ENCODE measurements around the gene EPB41L4A.

Gene EPB41L4A

GRCh38 chr5:112210430-112211005 is 208.6 kb downstream of the EPB41L4A start:
- no peaks in the 10 kb centered on the region for H3K9me3 ChIP-seq (ENCODE audit: control insufficient read depth, insufficient read depth, low read depth, low read length)
- no peak overlapping the region for H3K4me3 ChIP-seq (ENCODE audit: low read depth, low read length)
- ChIA-PET CTCF (interaction anchor here (0.6 to 3.3 kb wide), 10 partner anchors 11 to 638 kb away, joined by 3 to 30 read pairs (median 3); partner anchors contain the start of gene EPB41L4A), POLR2A (no interaction called here)
- 0 out of 2 replicates have a peak, but pooled peaks have one; percentile 28 for TF ChIP-seq ZNF692 (tag by site-specific recombination; IDR thresholded peaks at IDR 0.05)
- peak; percentile 21; the same call in 1 of the 2 replicates for TF ChIP-seq EGR2 (tag by site-specific recombination; IDR thresholded peaks at IDR 0.05; ENCODE audit: low read depth)
- no peak for TF ChIP-seq HOXD13 (CRISPR knock-in tag; IDR thresholded peaks at IDR 0.05; ENCODE audit: borderline replicate concordance)
- TF ChIP-seq ZFHX2 (tag by site-specific recombination; conservative IDR thresholded peaks at IDR 0.05), result no peak
- no peak for TF ChIP-seq ZNF677 (tag by site-specific recombination; IDR thresholded peaks at IDR 0.05)
- 0 out of 2 replicates have a peak, but pooled peaks have one; percentile 23 for TF ChIP-seq CTCF (tag by site-specific recombination; IDR thresholded peaks at IDR 0.05)
- TF ChIP-seq ZNF654 (tag by site-specific recombination; IDR thresholded peaks at IDR 0.05; ENCODE audit: low read depth), result peak; percentile 41
- TF ChIP-seq ZBTB49 (tag by site-specific recombination; IDR thresholded peaks at IDR 0.05; ENCODE audit: low read depth), result no peak
- no peak for TF ChIP-seq PRDM4 (tag by site-specific recombination; IDR thresholded peaks at IDR 0.05)
- TF ChIP-seq ZEB2 (tag by site-specific recombination; IDR thresholded peaks at IDR 0.05), result peak; percentile 24; the same call in 1 of the 2 replicates
- TF ChIP-seq ZNF175 (tag by site-specific recombination; IDR thresholded peaks at IDR 0.05), result no peak
- no peak for TF ChIP-seq ZNF768 (tag by site-specific recombination; IDR thresholded peaks at IDR 0.05)
- no peaks in the 10 kb centered on the region for H3K36me3 ChIP-seq (ENCODE audit: control insufficient read depth in 2 of 2, insufficient read depth in 1 of 2, low read length in 2 of 2)
- peaks cover 5% of the 10 kb centered on the region for H3K4me1 ChIP-seq (ENCODE audit: control insufficient read depth, insufficient read depth, low read length)
- H3K27ac ChIP-seq (ENCODE audit: extremely low read depth, low read depth, low read length), result no peak overlapping the region

GRCh38 chr5:112208699-112209615 is 210.1 kb downstream of the EPB41L4A start:
- no peak overlapping the region for H3K27ac ChIP-seq (ENCODE audit: extremely low read depth, low read depth, low read length)
- H3K4me1 ChIP-seq (ENCODE audit: control insufficient read depth, insufficient read depth, low read length), result peaks cover 6% of the 10 kb centered on the region
- ChIA-PET POLR2A (no interaction called here), CTCF (interaction anchor here (0.6 to 2.6 kb wide), 3 partner anchors 9 to 211 kb away, joined by 3 to 13 read pairs (median 3); partner anchors contain the start of gene EPB41L4A)
- H3K36me3 ChIP-seq (ENCODE audit: control insufficient read depth in 2 of 2, insufficient read depth in 1 of 2, low read length in 2 of 2), result no peaks in the 10 kb centered on the region
- no peak overlapping the region for H3K4me3 ChIP-seq (ENCODE audit: low read depth, low read length)
- no peaks in the 10 kb centered on the region for H3K9me3 ChIP-seq (ENCODE audit: control insufficient read depth, insufficient read depth, low read depth, low read length)
- TF ChIP-seq KLF17 (tag by site-specific recombination; IDR thresholded peaks at IDR 0.05), result no peak

Data from HEK293 (cell line).